T-helper 2 cell treated with Interferon-gamma antibody and Interleukin-4, amounts not matched to agents 5 μg/mL and 100 μg/mL, for 36 hours (primary cell): Measurements from ENCODE around the gene PTPRJ.
"Not testable (repeated sequence)": the region's sequence is repeated elsewhere in the genome, so short reads cannot be mapped to it uniquely, and the experiment has no call there.

Source experiments
- DNase-seq: peaks from one replicate; pipeline ENCODE4 v3.0.0; 2021; ENCODE audit warnings: low spot score
- H3K27ac Mint-ChIP-seq: one replicate; pipeline ENCODE4 v1.8.0; 2021; ENCODE audit warnings: mild to moderate bottlenecking, mixed read lengths
- H3K27me3 Mint-ChIP-seq: one replicate; pipeline ENCODE4 v1.8.0; 2021; ENCODE audit warnings: low read depth, mixed read lengths
- H3K36me3 Mint-ChIP-seq: one replicate; pipeline ENCODE4 v1.8.0; 2021; ENCODE audit warnings: low read depth, mixed read lengths
- H3K4me1 Mint-ChIP-seq: one replicate; pipeline ENCODE4 v1.8.0; 2021; ENCODE audit warnings: low read depth, mixed read lengths
- H3K4me3 Mint-ChIP-seq: one replicate; pipeline ENCODE4 v1.8.0; 2022; ENCODE audit warnings: mild to moderate bottlenecking, moderate library complexity, mixed read lengths
- H3K9me3 Mint-ChIP-seq: one replicate; pipeline ENCODE4 v1.8.0; 2021; ENCODE audit warnings: mixed read lengths

Gene PTPRJ

DNA sequence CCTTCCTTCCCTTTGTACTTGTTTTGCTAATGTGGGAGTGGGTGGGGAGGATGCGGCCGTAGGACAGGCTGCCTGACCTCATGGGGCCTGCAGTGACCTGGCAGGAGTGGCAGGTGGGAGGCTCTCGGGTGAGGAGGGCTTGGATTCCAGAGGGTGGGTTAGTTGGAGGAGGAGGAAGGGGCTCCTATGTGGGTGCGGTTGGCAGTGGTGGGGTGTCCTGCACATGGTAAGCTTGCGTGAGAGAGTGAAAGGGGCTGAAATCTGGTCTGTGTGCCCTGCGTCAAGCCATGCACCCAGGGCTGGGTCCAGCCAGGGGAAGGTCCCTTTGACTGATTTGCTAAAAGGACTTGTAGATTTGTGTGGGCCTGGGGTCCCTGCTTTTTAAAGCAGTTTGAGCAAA, 145.5 kb downstream of the PTPRJ start:
- H3K27ac Mint-ChIP-seq = no peak overlapping the region
- peaks cover 22% of the 10 kb centered on the region for H3K4me1 Mint-ChIP-seq
- no peaks in the 10 kb centered on the region for H3K27me3 Mint-ChIP-seq
- no peak overlapping the region for H3K4me3 Mint-ChIP-seq
- peaks cover 71% of the 10 kb centered on the region for H3K36me3 Mint-ChIP-seq
- H3K9me3 Mint-ChIP-seq = no peaks in the 10 kb centered on the region
- DNase-seq = no peak

DNA sequence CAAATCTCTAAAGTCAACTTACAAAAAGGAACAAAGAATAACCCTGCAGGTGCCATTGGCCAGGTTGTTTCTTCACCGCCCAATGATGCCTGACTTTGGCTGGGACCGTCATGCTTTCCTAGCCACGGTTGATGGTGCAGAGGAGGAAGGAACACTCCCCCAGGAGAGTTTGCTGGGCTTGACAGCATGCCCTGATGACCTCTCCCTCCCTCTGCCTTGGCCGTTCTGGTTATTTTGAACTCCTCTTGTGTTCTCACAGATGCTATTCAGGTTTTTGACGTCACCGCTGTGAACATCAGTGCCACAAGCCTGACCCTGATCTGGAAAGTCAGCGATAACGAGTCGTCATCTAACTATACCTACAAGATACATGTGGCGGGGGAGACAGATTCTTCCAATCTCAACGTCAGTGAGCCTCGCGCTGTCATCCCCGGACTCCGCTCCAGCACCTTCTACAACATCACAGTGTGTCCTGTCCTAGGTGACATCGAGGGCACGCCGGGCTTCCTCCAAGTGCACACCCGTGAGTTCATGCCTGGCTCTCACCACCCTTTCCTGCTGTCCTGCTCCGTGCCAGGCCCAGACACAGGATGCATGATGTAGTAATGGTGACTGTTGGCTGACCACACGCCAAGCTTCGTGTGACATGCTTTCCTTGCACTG, 147.3 kb downstream of the PTPRJ start:
- Mint-ChIP-seq H3K36me3 (peaks cover 72% of the 10 kb centered on the region), H3K4me3 (no peak overlapping the region), H3K27ac (no peak overlapping the region), H3K27me3 (no peaks in the 10 kb centered on the region), H3K4me1 (peaks cover 22% of the 10 kb centered on the region), H3K9me3 (no peaks in the 10 kb centered on the region)
- DNase-seq = no peak

GRCh38 chr11:48129697-48130395, 149.5 kb downstream of the PTPRJ start:
- H3K27ac Mint-ChIP-seq = peak overlapping the region; percentile 38
- H3K4me1 Mint-ChIP-seq = peaks cover 22% of the 10 kb centered on the region
- no peaks in the 10 kb centered on the region for H3K9me3 Mint-ChIP-seq
- H3K4me3 Mint-ChIP-seq = peak overlapping the region; percentile 32
- no peaks in the 10 kb centered on the region for H3K27me3 Mint-ChIP-seq
- H3K36me3 Mint-ChIP-seq = peaks cover 70% of the 10 kb centered on the region
- no peak for DNase-seq

DNA sequence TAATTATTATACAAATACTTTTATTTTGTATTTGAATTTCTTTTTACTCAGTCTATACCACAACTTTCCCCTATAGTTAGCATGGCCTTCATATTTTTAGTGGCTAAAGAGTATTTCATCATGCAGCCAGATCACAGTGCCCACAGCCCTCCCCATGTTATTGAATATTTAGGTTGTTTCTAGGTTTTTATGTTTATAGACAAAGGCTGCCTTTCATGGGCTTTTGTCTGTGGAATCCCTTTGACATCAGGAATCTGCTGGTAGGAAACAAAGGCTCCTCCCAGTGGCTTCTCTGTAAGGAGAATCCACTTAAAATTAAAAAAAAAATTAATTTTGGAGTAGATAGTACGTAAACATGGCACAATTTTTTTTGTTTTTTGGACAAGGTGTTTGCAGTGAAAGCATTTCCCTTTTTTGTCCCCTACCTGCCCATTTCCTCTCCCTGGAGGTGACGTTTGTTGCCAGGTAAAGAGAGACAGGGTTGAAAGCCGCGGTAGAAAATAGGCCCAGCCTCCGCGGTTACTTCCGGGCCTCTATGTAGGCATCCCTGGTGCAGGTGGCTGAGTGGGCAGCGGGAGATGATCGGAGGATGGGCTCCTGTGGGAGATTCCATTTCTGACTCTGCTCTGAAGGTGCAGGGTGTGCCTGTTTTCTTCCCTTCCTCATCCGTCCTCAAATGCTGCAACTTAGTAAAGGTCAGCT, 154.0 kb downstream of the PTPRJ start:
- no peaks in the 10 kb centered on the region for H3K9me3 Mint-ChIP-seq
- H3K27me3 Mint-ChIP-seq = no peaks in the 10 kb centered on the region
- H3K27ac Mint-ChIP-seq = no peak overlapping the region
- DNase-seq = no peak
- H3K36me3 Mint-ChIP-seq = peaks cover 52% of the 10 kb centered on the region
- H3K4me3 Mint-ChIP-seq = no peak overlapping the region
- peaks cover 10% of the 10 kb centered on the region for H3K4me1 Mint-ChIP-seq

DNA sequence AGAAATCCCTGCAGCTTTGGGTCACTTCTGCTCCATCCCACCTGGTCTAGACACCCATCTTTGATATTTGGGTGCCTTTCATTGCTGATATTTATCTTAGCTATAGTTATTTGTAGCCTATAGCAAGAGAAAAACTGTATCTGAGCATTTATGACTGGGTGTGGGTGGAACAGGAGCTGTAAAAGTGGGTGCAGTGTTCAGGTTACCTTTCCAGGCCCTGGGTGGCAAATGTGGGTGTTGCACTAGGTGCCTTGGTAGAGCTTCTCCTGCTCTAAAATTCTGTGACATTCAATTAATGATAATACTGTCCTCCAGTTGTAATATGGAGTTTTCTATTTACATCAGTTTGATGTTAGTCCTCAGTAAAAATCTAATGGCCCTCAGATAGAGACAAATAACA, 157.9 kb downstream of the PTPRJ start:
- peaks cover 6% of the 10 kb centered on the region for H3K4me1 Mint-ChIP-seq
- peaks cover 56% of the 10 kb centered on the region for H3K36me3 Mint-ChIP-seq
- H3K9me3 Mint-ChIP-seq = no peaks in the 10 kb centered on the region
- no peak overlapping the region for H3K4me3 Mint-ChIP-seq
- H3K27ac Mint-ChIP-seq = no peak overlapping the region
- DNase-seq = no peak
- no peaks in the 10 kb centered on the region for H3K27me3 Mint-ChIP-seq

DNA sequence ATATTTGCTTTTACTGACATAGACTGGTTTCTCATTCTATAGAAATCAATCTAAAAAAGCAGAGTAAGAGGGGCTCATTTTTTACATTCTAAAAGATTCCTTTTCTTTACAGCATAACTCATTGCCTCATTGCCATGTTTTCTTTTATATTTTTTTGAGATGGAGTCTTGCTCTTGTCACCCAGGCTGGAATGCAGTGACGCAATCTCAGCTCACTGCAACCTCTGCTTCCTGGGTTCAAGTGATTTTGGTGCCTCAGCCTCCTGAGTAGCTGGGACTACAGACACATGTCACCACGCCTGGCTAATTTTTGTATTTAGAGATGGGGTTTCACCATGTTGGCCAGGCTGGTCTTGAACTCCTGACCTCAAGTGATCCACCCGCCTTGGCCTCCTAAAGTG, 159.5 kb downstream of the PTPRJ start:
- H3K27ac Mint-ChIP-seq, DNase-seq, H3K9me3 Mint-ChIP-seq, H3K27me3 Mint-ChIP-seq, H3K4me1 Mint-ChIP-seq, H3K4me3 Mint-ChIP-seq: not testable (repeated sequence)
- H3K36me3 Mint-ChIP-seq = peaks cover 66% of the 10 kb centered on the region

- no peak for DNase-seq
- peaks cover 71% of the 10 kb centered on the region for H3K36me3 Mint-ChIP-seq
- H3K27ac Mint-ChIP-seq = peak overlapping the region; percentile 36
- no peak overlapping the region for H3K4me3 Mint-ChIP-seq
- no peaks in the 10 kb centered on the region for H3K27me3 Mint-ChIP-seq
- no peaks in the 10 kb centered on the region for H3K9me3 Mint-ChIP-seq
- H3K4me1 Mint-ChIP-seq = peaks cover 6% of the 10 kb centered on the region
Observed at GRCh38 chr11:48141475-48142122, 161.2 kb downstream of the PTPRJ start.

DNA sequence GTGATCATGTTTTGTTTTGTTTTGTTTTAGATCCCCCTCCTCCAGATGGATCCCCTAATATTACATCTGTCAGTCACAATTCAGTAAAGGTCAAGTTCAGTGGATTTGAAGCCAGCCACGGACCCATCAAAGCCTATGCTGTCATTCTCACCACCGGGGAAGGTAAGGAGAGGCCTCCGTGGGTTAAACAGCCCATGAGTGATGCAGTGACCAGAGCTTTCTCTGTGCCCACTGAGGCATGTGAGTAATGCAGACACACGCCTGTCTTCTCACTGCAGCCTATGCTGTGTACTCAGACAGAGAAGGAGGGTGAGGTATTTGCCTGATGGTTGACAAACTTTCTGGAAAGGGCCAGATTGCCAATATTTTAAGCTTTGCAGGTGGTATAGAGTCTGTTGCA, 162.5 kb downstream of the PTPRJ start:
- Mint-ChIP-seq H3K27me3 (no peaks in the 10 kb centered on the region), H3K27ac (no peak overlapping the region), H3K36me3 (peaks cover 70% of the 10 kb centered on the region), H3K9me3 (no peaks in the 10 kb centered on the region), H3K4me3 (no peak overlapping the region), H3K4me1 (peaks cover 6% of the 10 kb centered on the region)
- no peak for DNase-seq

DNA sequence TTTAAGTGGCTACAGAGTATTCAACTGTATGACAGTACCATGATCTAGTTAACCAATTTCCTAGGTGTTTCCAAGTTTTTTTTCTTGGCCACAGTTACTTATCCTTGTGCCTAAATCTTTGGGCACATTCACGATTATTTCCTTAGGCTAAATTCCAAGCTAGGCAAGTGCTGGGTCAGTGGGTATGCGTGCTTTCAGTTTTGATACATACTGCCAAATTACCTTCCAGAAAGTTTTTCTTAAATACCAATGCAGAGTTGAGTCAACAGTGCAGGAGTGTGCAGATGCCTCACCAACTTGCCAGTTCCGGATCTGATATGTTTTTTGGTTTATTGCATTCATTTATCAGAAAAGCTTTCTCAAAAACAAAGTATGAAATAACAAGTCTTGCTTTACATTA, 168.4 kb downstream of the PTPRJ start:
- Mint-ChIP-seq H3K27ac (no peak overlapping the region), H3K4me3 (no peak overlapping the region), H3K36me3 (peaks cover 84% of the 10 kb centered on the region), H3K9me3 (peaks cover 20% of the 10 kb centered on the region), H3K27me3 (no peaks in the 10 kb centered on the region), H3K4me1 (peaks cover 2% of the 10 kb centered on the region)
- DNase-seq = no peak

DNA sequence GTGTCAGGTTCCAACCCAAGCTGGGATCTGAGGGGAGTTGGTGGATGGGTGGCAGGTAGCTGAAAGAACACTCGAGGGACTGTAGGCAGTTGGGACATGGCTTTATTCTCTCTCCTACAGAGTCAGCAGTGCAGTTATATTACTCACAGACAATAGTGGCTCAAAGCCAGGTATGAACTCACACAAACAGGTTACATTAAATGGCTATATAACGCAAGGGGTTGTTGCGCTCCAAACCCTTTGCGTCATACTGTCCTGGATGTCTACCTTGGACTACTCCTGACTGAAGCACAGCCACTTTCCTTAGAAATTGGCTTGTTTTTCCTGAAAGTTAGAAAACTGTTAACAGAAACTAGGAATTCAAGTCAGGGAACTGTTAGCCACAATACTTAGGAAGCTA, 169.9 kb downstream of the PTPRJ start:
- peaks cover 2% of the 10 kb centered on the region for H3K4me1 Mint-ChIP-seq
- DNase-seq = no peak
- H3K36me3 Mint-ChIP-seq = peaks cover 83% of the 10 kb centered on the region
- H3K9me3 Mint-ChIP-seq = peaks cover 31% of the 10 kb centered on the region
- H3K27me3 Mint-ChIP-seq = no peaks in the 10 kb centered on the region
- H3K4me3 Mint-ChIP-seq = no peak overlapping the region
- H3K27ac Mint-ChIP-seq = no peak overlapping the region

DNA sequence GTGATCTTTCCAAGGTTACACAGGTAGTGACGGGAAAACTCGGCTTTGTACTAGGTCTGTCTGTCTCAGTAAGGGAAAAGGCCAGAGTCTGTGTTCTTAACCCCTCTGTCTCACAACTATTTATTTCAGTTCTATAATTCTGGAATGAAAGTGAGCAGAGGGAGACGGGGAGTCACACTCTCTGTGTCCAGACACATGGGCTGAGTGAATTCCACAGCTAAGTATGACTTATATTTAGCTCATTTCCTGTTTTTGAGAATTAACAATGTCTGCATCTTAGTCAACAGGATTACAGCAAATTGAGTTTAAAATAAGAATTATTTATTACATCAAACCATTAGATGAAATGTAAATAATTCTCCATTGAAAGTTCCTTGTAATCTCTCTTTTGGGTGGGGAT, 173.8 kb downstream of the PTPRJ start:
- no peak for DNase-seq
- Mint-ChIP-seq H3K27me3 (no peaks in the 10 kb centered on the region), H3K9me3 (peaks cover 31% of the 10 kb centered on the region), H3K4me3 (no peak overlapping the region), H3K4me1 (peaks cover 2% of the 10 kb centered on the region), H3K27ac (no peak overlapping the region), H3K36me3 (peaks cover 82% of the 10 kb centered on the region)

DNA sequence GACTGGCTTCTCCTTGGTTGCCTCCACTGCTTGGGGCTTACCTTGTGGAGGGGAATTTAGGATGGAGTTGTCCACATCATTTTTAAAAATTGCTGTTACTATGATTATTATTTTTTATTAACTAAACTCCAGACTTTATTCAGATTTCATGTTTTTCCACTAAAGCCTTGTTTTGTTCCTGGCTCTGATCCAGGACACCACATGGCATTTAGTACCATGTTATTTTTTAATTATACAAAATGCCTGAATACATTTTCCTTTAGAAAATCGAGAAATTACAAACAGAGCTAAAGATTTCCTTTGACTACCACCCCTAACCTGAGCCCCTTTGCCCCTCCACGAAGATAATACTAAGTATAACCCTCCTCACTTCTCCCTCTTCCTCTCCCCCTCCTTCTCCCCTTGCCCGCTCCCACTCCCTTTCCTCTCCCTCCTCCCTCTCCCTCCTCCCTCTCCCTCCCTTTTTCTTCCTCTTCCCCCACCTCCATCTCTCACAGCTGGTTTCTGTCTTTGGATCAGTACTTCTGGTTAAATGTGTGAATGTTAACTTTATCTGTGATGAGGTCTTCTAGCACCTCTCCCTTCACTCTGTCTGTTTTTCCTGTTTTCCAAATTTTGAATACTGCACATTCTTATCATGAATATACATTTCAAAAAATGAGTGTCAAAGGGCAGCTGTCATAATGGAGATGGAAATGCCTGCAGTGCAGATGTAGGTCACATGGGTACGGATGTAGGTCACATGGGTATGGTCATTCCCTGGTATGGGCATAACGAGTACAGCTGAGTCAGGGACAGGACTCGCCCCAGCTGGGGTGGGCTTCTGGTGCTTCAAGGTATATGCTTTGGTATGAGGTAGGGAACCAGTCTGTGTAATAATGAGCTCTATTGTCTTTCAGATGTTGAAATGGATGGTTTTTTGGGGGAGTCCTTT, 181.9 kb downstream of the PTPRJ start:
- no peak overlapping the region for H3K4me3 Mint-ChIP-seq
- H3K9me3 Mint-ChIP-seq = no peaks in the 10 kb centered on the region
- H3K4me1 Mint-ChIP-seq = no peaks in the 10 kb centered on the region
- peaks cover 54% of the 10 kb centered on the region for H3K36me3 Mint-ChIP-seq
- no peaks in the 10 kb centered on the region for H3K27me3 Mint-ChIP-seq
- DNase-seq = no peak
- peak overlapping the region; percentile 2 for H3K27ac Mint-ChIP-seq

- DNase-seq = no peak
- no peaks in the 10 kb centered on the region for H3K27me3 Mint-ChIP-seq
- no peak overlapping the region for H3K4me3 Mint-ChIP-seq
- H3K9me3 Mint-ChIP-seq = no peaks in the 10 kb centered on the region
- H3K4me1 Mint-ChIP-seq = no peaks in the 10 kb centered on the region
- peaks cover 55% of the 10 kb centered on the region for H3K36me3 Mint-ChIP-seq
- H3K27ac Mint-ChIP-seq = peak overlapping the region; percentile 2
Observed at GRCh38 chr11:48162885-48163268, 182.5 kb downstream of the PTPRJ start.
